ENCODE data around the gene PALM3.

Gene PALM3

GRCh38 chr19:14061751-14062557 is at the start of gene PALM3:
PALM3 (minus strand) TSS chr19:14062076; CDS start chr19:14061980, 96 bp downstream.
- no peak for DNase-seq

- no peak for DNase-seq
These were observed 49.6 kb upstream of the PALM3 start for GRCh38 chr19:14111486-14111885.

DNA sequence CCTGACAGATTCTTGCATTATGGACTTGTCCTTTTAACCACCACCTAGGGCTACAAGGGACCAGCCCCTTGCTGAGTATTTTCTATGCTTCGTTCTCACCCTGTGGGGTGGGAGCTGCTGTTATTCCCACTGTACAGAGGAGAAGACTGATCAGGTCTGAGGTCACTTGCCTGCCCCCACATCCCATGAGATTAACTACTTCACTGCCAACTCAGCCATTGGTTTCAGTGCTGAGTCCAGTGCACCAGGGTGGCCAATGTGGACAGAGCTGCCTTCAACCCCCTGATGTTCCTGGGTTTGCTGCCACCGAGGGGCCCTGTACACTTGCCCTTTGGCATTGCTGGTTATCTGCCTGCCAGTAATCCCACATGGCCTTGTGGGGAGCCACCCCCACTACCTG is 48.8 kb upstream of the PALM3 start:
- DNase-seq: no peak

- DNase-seq: no peak
These were observed 45.9 kb upstream of the PALM3 start for GRCh38 chr19:14107581-14108461.

GRCh38 chr19:14106840-14107239 is 45.0 kb upstream of the PALM3 start:
- no peak for DNase-seq

DNA sequence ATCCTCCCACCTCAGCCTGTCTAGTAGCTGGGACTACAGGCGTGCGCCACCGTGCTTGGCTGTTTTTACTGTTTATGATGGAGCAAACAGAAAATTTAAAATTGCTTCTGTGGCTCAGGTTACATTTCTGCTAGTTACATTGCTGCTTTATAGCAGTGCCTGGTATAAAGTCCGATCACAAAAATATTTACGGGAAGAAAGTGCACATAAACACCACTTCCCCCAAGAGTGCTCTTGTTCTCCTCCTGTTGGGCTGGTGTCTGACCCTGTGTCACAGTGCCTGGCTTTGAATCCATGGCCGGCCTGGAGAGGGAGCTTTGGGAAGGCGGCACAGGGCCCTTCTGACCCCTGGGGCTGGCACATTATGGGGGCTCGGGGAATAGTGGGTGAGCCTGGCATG is 43.8 kb upstream of the PALM3 start:
- no peak for DNase-seq

DNA sequence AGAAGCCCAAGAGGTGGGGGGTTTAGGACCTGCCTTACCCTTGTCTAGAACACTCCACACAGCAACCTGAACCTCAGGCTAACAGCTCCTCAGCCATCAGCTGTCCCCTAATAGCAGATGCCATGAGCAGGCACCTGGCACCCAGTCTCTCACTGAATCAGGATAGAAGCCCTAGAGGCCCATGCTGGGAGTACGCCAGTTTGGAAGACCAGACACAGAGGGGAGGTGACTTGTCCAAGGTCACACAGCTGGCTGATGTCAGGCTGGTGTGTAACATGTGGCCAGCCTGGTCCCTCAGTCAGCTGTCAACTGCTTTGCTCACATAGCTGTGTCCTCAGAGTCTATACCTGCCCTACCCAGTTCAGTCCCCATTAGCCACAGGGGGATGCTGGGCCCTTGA is 41.4 kb upstream of the PALM3 start:
- no peak for DNase-seq

DNA sequence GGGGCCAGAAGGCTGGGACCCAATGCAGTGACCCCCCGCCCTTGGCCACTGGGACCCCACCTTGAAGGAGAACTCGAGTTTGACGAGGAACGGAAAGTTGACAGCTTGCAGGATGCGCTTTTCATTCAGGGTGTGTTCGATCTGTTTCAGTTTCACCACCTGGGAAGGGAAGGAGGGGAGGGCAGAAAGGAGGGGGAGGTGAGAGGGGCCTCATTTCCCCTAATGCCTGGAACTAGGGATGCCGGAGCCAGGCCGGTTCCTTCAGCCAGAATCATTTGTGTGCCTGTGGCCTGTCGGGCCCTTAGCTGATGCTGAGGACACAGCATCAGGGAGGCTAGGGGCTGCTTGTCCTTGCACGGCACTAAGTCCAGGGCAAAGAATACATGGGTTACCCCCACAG is 40.9 kb upstream of the PALM3 start:
- DNase-seq: no peak

- no peak for DNase-seq
These were observed 40.3 kb upstream of the PALM3 start for GRCh38 chr19:14102102-14102696.

GRCh38 chr19:14101003-14101545 is 39.2 kb upstream of the PALM3 start:
- DNase-seq: no peak

GRCh38 chr19:14097532-14098151 is 35.8 kb upstream of the PALM3 start:
- DNase-seq: no peak

DNA sequence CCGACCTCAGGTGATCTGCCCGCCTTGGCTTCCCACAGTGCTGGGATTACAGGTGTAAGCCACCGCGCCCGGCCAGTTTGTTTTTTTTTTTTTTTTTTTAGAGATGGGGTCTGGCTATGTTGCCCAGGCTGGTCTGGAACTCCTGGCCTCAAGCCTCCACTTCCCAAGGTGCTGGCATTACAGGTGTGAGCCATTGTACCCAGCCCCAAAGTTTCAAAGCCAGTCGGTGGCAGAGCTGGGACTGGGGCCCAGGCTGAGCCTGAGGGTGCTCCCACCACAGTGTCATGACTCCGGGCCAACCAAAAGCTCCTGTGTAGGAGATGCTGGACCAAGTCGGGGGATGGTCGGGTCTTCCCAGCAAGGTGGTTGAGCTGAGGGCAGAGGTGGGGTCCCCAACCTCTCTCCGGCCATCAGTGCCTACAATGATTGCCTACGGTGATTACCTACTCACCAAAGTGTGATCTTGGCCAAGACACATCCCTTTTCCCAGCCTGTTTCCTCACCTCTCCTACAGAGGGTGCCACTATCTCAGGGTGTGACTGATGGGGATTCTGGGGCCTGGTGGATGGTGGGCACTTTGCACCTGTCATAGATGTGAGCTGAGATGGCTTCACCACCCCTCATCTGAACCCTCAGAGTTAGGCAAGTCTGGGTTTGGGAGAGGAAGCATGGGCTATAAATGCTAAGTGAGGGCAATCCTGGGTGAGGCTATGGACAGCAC is 34.6 kb upstream of the PALM3 start:
- DNase-seq: no peak

GRCh38 chr19:14094854-14095253 is 33.0 kb upstream of the PALM3 start:
- no peak for DNase-seq

DNA sequence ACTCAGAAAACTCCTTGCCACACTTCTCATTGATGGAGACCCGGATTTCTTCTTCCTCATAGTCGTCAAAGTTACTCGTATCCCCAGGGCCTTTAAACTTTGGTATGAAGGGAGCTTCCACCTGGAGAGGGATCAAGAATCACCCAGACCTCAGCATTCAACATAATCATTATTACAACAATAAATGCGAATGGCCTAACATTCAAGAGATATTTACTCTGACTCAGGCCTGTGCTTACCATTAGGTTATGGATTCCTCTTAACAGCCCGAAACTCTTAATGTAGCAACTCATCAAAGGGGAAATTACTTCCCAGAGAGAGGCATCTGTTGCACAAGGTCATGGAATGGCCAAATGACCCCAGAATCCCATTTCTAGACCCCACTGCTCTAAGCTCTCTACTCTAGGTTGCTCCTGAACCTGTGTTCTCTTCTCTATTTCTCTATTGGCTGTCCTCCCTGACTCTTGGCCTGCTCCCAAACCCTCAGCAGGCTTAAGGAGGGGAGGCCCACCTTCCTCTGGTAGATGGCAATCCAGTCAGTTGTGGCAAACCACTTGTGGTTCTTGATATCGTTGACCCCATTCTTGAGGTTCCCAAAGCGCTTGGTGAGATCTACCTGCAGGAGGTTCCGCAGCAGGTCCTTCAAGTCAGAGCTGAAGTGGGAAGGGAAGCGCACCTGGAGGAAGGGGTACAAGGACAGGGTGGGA is 31.4 kb upstream of the PALM3 start:
- no peak for DNase-seq

DNA sequence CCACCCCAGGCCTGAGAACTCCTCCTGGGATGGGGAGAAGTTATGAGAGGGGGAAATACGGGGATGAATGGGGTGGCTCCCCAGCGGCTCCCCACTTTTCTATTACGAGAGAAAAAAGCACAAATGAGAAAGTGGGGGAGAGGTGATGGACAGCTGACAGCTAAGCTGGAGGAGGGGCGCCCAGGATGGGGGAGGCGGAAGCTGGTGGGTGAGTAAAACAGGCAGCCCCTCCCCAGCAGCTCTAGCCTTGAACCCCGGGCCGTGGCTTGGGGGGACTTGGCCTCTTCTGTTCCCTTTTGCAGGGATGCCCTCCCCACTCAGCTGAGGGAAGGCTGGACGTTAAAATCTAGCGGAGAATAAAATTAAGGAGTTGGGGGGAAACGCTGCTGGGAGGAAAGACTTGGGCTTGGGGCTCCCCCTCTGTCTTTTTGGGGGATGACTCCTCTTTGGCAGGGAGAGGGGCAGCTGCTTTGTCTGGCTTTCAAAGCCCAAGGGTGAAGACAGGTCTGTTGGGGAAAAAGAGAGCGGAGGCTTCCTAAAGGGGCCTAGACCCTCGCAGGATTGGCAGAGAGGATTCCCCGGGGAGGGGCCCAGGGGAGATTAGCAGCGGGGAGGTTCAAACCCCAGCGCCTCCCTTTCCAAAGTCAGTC is 30.1 kb upstream of the PALM3 start:
- DNase-seq: no peak

DNA sequence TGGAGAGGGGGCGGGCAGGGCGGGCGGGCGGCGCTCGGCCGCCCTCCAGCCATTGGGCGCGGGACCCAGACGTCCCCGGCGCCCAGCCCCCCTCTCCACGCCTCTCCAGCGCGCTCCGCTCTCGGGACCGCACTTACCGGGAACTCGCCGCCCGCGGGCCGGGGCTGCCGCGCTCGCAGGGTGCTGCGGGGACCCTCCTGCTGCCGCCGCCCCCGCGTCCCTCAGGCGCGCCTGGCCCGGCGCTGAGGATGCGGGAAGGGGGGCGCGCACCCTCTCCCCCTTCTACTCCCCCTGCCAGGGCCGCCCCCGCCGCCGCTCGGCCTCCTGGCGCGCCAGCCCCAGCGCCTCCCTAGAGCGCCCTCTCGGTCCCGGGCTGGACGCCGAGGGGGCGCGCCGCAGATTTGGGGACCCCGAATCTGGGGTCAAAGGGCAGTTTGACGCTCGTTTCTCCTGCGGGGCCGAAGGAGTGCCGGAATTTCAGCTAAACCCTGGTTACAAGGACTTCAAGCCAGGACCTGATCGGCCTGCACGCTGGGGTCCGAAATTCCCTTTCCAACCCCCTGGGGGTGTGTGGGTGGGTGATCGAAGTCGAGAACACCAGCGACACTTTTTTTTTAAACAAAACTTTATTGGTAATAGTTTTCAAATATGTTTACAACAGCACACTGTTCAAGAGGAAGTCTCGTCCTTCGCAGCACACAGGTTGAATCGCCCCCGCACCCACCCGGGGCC is 29.4 kb upstream of the PALM3 start:
- DNase-seq: peak; percentile 23

DNA sequence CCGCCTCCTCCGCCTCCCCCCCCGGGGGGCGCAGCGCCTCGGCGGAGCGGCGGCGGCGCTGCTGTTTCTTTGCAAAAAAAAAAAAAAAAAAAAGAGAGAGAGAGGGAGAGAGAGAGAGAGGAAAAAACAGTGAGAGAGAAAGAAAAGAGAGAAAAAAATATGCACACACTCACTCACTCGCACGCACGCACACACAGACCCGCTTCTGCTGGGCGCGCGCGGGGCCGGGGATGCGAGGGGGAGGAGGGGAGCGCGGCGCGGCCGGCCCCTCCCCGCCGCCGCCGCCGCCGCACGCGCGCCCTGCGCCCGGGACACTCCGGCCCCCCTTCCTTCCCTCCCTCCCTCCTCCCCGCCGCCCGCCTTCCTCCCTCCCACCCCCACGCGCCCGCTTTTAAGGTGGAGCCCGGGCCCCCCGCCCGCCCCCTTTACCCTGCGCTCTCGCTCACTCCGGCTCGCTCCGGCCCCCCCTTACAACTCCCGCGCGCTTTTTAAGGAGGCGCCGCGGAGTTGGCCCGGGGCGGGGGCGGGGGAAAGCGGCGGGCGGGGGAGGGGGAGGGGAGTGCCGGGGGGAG is 28.7 kb upstream of the PALM3 start, which contains the start of gene SAMD1:
SAMD1 (minus strand) TSS at position 243 of the 572 bp plus-strand sequence.
- DNase-seq: peak; percentile 60

- no peak for DNase-seq
These were observed 28.0 kb upstream of the PALM3 start for GRCh38 chr19:14089662-14090508.

DNA sequence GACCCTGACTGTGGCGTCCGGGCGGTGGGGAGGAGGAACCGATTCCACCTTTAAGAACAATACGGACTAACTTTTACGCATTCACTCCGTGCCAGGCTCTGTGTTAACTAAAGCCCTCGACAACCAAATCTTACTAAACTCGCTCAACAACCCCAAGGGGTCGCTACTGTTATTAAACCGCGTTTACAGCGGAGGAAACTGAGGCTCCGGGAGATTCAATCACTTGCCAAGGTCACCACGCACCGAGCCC is 27.5 kb upstream of the PALM3 start:
- peak; percentile 11 for DNase-seq

All from NCI-H1694 (cell line).